LNCaP clone FGC (cell line): ENCODE measurements around the gene RIBC2.
"Not testable (repeated sequence)": the region's sequence is repeated elsewhere in the genome, so short reads cannot be mapped to it uniquely, and the experiment has no call there.

ENCODE experiments used
- DNase-seq: peaks from one replicate; pipeline ENCODE4 v3.0.0-alpha.2; 2011; ENCODE audit warnings: low read depth
- H3K4me3 ChIP-seq: 2 replicates; pipeline ENCODE4 v1.5.1; 2011; ENCODE audit warnings: mild to moderate bottlenecking, low read depth, low read length, control low read depth
- TF ChIP-seq, protein P1 (sequence below): IDR thresholded peaks from 2 replicates; pipeline ENCODE4 v1.5.1; 2012; ENCODE audit warnings: mild to moderate bottlenecking; ENCODE audit not compliant: control insufficient read depth, insufficient read depth; ENCODE audit errors: extremely low read depth

RIBC2 gene

DNA sequence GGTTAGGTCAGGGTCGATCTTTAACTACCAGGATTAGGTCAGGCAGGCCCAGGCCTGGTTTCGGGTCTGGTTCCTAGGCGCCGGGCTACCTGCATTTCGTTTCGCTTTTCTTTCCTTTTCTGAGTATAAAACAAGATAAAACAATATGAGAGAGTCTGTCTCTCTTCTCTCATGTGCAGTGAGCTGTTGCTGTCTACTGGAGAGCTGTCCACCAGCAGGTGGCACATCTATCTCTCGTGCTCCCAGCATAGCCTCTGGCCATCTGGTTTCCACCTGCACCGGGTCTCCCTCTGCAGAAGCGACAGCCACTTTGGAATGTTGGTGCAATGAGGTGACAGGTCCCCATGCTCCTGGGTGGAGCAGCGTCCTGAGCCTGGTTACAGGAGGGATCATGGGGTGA lies 27.6 kb downstream of the RIBC2 start:
- TF ChIP-seq, protein P1, sequence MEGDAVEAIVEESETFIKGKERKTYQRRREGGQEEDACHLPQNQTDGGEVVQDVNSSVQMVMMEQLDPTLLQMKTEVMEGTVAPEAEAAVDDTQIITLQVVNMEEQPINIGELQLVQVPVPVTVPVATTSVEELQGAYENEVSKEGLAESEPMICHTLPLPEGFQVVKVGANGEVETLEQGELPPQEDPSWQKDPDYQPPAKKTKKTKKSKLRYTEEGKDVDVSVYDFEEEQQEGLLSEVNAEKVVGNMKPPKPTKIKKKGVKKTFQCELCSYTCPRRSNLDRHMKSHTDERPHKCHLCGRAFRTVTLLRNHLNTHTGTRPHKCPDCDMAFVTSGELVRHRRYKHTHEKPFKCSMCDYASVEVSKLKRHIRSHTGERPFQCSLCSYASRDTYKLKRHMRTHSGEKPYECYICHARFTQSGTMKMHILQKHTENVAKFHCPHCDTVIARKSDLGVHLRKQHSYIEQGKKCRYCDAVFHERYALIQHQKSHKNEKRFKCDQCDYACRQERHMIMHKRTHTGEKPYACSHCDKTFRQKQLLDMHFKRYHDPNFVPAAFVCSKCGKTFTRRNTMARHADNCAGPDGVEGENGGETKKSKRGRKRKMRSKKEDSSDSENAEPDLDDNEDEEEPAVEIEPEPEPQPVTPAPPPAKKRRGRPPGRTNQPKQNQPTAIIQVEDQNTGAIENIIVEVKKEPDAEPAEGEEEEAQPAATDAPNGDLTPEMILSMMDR, result peak; percentile 90
- peak; percentile 28 for DNase-seq
- H3K4me3 ChIP-seq, result no peak overlapping the region

DNA sequence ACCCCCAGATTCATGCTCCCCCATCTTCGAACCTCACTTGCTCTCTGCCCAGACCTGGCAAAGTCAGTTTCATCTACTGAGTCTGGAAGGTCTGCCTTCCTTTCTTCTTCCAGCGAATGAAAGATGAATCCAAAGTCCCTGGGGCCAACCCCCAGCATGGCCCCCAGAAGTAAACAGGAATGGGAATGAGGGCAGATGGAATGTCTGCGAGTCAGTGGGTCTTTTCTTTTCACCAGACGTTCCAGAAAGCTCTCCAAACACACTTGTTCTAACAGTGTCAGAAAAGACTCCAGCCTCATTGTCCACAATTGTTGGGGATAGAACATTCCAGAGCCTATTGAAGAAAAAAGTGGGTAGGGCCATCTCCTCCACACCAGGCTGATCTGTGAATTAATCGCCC lies 28.6 kb downstream of the RIBC2 start:
- TF ChIP-seq, protein P1, result no peak

DNA sequence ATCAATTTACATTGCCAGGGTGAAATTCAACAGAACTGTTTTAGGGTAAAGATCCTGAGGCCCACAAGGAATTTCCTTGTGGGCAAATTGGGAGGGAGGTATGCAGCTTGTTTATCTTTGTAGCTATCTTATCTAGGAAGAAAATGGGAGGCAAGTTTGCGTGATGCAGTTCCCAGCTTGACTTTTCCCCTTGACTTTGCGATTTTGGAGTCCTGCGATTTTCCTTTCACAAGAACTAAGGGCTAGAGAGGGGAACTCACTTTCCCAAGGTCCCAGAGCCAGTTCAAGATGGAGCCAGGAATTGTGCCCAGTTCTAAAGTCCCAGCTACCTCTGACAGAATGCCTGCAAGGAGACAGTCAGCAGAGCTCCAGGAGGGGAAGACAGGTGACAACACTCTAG lies 30.7 kb downstream of the RIBC2 start:
- H3K4me3 ChIP-seq, result no peak overlapping the region
- TF ChIP-seq, protein P1, result no peak
- no peak for DNase-seq

More for the DNA sequence above, 28.6 kb downstream of the RIBC2 start:
- DNase-seq, result no peak
- no peak overlapping the region for H3K4me3 ChIP-seq

DNA sequence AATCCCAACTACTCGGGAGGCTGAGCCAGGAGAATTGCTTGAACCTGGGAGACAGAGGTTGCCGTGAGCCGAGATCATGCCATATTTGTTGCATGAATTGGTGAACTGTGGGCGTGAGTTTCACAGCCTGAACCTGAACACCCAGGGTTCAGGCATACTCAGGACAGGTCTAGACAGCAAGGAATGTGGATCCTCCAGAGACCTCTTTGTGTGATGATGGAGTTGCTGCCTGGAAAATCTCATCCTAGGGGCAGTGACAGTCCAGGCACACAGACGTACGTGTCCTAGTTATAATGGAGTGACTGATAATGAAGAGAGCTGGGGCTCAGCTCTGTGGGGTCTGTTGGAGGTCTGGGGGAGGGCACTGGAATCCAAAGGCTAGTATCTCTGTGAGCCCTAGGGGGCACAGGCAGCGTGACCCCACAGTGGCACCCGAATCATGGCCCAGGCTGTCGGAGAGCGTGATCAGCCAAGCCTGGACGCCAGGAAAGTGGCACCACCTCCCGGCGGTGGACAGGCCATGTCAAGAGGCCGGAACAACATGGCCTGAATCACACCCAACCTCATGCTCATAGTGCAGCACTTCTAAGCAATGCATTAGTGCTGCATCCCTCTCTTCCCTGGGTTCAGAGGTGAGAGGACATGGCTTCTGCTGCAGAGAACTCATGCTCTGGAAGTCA lies 31.7 kb downstream of the RIBC2 start:
- TF ChIP-seq, protein P1, result no peak
- no peak for DNase-seq
- H3K4me3 ChIP-seq, result no peak overlapping the region

DNA sequence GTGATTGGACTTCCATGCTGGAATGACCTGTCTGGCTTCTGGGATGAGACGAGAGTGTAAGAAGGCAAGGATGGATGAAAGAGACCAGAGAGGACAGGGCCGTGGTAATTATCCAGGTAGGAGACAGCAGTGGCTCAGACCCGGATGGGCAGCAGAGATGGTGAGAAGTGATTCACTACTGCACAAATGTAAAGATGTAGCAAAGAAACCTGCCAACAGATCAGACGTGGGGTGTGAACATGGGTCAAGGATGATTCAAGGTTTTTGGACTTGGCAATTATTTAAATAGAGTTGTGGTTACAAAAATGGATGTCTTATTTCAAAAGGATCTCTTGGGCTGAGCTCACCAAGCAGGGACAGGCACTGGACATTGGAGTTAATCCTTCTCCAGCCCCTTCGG lies 32.7 kb downstream of the RIBC2 start:
- no peak for DNase-seq

DNA sequence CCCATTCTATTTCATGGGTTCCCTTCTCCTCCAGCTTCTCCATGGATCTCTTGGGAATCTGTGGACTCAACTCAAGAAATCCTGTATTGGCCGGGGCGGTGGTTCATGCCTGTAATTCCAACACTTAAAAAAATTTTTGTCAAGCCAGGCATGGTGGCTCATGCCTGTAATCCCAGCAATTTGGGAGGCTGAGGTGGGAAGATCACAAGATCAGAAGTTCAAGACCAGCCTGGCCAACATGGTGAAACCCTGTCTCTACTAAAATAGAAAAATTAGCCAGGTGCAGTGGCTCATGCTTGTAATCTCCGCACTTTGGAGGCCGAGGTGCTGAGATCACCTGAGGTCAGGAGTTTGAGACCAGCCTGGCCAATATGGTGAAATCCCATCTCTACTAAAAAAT lies 34.1 kb downstream of the RIBC2 start:
- DNase-seq, H3K4me3 ChIP-seq: not testable (repeated sequence)

More for the DNA sequence above, 32.7 kb downstream of the RIBC2 start:
- no peak overlapping the region for H3K4me3 ChIP-seq
- TF ChIP-seq, protein P1, result no peak

DNA sequence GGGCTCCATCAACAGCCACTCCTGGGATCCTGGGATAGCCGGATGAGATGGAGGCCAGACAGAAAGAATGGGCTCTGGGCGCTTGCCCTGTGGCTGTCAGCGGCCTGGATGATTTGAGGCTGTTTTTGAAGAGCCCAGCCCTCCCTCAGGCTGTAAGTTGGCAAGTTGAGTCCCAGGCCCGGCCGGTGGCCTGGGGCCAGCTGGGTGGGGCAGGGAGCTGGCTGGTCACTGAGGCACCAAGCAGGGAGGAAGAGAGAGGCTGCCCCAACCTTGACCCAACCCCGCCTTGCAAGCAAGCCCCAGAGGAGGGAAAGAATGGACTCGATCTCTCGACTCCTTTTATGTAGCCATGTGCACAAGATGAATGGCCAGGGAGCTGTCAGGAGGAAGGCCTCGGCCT lies 34.9 kb downstream of the RIBC2 start:
- H3K4me3 ChIP-seq, result no peak overlapping the region
- TF ChIP-seq, protein P1, result no peak
- no peak for DNase-seq

DNA sequence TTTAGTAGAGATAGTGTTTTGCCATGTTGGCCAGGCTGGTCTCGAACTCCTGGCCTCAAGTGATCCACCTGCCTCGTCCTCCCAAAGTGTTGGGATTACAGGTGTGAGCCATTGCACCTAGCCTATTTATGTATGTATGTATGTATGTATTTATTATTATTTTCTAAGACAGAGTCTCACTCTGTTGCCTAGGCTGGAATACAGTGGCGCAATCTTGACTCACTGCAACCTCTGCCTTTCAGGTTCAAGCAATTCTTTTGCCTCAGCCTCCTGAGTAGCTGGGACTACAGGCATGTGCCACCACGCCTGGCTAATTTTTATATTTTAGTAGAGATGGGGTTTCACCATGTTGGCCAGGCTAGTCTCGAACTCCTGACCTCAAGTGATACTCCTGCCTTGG lies 35.9 kb downstream of the RIBC2 start:
- H3K4me3 ChIP-seq, DNase-seq: not testable (repeated sequence)
